HS-27A (cell line): Measurements from ENCODE around the gene KRTAP4-16.
"Not testable (repeated sequence)": the region's sequence is repeated elsewhere in the genome, so short reads cannot be mapped to it uniquely, and the experiment has no call there.

Source experiments
- DNase-seq: peaks from one replicate; pipeline ENCODE4 v3.0.0-alpha.2; 2012; ENCODE audit warnings: low read depth, missing footprints

Gene KRTAP4-16

DNA sequence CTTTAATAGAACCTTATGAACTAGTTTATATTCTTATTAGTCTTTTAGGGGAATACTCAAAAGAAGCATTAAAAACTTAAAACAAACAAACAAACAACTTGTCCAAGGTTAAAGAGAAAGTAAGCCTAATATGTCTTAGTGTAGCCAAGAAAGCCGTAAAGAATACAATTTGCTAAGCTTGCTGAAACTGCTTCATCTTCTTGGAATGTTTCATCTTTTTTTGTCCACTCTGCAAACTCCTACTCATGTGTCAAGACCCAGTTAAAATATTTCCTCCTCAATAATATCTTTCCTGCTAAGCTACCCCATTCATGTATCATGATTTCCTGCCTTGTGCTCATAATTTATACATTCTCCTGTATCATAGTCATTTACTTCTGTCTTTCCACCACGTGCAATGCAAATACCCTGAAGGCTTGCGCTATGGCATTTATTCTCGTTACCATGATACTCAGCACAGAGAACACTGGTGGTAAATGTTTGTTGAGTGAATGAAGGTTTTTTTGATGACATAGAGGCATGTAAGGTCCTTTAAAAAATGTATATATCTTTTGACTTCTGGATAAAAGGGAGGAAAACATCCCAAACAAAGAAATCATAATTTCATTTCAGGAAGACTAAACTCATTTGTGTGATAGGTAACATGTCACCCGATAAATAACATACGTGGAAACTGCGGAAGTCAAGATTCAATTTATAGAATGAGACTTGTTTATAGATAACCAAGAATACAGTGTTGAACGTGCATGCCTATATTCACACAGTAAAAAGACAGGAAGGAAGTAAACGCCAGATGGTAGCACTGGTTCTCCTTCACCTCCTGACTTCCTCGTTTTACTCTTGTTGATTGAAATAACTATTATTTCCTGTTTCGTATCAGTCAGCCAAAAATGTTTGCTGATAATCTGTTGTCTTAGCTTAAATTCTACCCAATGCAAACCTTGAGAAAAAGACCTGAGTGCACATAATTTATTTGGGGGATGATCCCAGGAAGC lies 18.0 kb upstream of the KRTAP4-16 start:
- not testable (repeated sequence) for DNase-seq

DNA sequence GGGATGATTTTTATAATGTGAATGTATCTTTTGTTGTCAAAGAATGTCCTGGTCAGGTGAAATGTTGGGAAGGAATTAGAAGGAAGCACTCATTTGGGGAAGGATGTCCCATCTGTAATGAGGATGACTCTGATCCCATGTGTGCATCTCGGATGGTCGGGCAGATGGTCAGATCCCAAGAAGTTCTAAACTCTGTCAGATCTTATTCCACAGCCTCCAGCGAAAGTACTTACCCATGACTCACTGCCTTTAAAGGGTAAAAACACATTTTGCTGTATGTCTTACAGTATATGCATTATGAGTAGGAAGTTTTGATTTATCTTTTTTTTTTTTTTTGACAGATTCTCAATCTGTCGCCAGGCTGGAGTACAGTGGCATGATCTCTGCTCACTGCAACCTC lies 16.7 kb upstream of the KRTAP4-16 start:
- DNase-seq = no peak

DNA sequence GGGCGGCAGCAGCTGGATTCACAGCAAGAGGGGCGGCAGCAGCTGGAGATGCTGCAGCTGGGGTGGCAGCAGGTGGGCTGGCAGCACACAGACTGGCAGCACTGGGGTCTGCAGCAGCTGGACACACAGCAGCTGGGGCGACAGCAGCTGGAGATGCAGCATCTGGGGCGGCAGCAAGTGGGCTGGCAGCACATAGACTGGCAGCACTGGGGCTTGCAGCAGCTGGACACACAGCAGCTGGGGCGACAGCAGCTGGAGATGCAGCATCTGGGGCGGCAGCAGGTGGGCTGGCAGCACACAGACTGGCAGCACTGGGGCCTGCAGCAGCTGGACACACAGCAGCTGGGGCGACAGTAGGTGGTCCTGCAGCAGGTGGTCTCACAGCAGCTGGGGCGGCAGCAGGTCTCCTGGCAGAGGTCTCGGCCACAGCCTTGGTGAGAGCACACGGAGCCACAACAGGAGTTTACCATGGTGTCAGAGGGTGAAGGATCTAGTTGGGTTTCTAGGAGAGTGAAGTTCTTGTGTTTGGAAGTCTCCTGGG lies 15.9 kb upstream of the KRTAP4-16 start, which contains the start of gene KRTAP4-11:
Gene KRTAP4-11 (minus strand): TSS at position 528 of the 541 bp plus-strand sequence. CDS start 58 bp downstream, at position 470.
- not testable (repeated sequence) for DNase-seq

DNA sequence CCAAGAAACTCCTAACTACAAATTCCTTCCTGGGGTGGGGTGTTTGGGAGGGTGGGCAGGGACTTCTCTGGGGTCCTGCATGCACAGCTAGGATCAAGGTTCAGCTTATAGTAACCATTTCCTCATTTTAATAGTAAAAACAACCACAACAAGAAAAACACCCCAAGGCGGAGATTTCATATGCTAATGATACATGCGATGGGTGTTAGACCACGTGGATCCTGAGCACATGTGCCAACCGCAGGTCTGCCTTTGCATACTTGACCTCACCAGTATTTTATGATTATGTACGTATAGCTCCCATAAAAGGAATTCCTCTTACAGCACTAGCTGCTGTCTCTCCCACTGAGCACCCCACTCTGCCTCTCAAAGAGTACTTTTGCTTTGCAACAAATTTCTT lies 14.3 kb upstream of the KRTAP4-16 start:
- DNase-seq = no peak

DNA sequence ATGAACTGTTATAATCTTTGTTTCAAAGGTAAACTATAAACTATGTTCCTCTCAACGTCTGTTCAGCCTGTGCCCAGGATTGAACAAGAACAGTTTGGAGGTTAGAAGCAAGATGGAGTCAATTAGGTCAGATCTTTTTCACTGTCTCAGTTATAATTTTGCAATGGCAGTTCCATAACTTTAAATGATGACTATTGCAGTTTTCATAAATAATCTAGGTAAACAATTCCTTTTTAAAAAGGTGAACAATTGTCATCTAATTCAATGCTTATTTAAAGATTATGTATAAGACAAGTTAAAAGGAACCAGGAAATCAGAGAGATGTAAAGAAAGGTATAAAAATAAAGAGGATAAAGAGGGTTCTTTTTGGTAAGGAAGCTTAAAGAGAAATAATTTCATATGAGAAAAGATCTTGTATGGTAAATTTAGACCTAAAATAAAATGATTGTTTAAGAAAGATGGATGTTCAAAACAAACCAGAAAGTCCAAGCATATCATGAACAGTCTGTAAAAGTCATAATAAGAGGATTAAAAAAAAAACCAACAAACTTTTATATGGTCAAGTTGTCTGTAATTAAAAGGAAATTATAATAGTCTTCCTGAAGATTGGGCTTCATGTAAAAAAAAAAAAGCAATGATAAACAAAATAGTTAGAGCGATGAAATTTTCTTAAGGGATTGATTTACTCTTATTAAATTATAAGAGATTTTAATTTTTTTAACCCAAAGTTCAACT lies 9.3 kb upstream of the KRTAP4-16 start:
- DNase-seq = no peak

DNA sequence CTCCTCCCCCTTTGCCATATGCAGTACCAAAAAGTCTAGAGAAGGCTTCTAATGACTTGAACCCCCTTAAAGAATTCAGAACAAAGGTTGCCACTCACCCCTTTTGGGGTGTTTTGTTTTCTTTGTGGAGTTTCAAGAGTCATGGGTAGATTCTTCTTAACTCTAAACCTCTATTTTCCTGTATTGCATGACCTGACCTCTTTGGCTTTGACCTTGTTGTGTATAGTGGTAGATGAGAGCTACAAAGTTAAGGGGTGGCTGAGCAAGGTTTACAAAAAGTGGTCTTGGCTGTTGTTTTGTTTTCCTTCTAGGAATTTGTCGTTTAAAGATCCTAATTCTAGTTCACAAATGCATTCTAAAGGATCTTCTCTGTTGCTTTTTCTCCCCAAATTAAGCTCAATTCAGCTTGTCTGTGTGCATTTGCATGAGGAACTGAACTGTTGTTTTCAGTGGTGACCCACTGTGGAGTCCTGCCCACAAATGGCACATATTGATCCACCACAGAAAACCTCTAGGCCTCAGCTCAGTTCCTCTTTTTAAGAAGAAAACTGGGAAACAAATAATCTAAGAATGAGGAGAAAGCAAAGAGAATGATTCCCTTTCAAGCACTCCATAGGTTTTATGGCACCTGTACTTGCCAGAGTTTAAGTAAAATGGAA lies 6.8 kb upstream of the KRTAP4-16 start:
- DNase-seq = not testable (repeated sequence)

DNA sequence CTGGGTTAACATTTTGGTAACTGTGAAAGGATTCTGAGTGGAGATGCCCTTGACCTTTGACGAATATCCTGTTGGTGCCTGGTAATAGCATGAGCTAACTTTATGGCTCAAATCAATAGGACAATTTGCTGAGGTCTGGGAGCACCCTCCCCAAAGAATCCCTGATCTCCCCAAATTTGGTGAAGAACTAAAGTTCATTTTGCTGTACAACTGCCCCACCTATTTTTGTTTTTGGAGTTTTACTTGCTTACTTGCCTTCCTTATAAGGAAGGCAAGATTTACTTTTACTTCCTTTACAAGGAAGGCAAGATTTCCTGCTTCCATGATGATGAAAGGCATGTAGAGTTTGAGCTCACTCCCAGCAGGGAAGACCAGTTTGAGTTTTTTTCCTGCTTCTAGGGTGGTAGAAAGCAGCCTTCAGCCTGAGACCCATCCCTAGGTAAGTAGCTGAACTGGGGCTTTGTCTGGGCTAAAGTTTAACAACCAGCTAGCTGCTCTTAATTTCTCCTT lies 6.0 kb upstream of the KRTAP4-16 start:
- no peak for DNase-seq

DNA sequence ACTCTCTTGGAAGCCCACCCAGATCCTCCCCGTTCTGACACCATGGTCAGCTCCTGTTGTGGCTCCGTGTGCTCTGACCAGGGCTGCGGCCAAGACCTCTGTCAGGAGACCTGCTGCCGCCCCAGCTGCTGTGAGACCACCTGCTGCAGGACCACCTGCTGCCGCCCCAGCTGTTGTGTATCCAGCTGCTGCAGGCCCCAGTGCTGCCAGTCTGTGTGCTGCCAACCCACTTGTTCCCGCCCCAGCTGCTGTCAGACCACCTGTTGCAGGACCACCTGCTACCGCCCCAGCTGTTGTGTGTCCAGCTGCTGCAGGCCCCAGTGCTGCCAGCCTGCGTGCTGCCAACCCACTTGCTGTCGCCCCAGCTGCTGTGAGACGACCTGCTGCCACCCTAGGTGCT lies 3.3 kb upstream of the KRTAP4-16 start, which contains the start of gene KRTAP4-9:
Gene KRTAP4-9 (plus strand): TSS at position 43 of the 400 bp plus-strand sequence. CDS start 0 bp downstream, at position 43.
- not testable (repeated sequence) for DNase-seq

DNA sequence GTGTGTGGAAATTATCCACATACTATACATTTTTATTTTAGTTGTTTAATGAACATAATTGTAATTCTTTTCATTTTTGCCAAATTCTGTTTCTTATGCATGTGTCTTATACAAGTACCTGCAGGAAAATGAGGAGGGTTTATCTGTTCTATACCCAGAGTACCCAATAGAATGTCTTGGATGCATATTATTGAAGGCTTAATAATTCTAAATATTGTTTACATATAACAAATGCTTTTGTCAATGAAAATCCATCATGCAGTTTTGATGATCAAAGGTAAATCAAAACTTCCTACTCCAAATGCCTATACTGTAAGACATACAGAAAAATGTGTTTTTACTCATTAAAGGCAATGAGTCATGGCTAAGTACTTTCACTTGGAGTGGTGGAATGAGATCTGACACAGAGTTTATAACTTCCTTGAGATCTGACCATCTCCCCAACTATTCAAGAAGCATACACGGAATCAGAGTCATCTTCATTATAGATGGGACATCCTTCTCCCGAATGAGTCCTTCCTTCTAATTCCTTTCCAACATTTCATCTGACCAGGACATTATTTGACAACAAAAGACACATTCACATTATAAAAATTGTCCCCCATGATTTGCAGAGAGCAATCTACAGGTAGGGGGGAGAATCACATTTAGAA lies 2.5 kb upstream of the KRTAP4-16 start:
- not testable (repeated sequence) for DNase-seq

DNA sequence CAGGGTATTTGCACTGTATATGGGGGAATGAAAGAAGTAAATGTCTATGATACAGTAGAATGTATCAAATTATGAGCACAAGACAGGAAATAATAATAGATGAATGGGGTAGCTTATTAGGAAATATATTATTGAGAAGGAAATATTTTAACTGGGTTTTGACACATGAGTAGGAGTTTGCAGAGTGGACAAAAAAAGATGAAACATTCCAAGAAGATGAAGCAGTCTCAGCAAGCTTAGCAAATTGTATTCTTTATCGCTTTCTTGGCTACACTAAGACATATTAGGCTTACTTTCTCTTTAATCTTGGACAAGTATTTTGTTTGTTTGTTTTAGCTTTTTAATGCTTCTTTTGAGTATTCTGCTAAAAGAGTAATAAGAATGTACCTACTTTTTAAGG lies 1.9 kb upstream of the KRTAP4-16 start:
- DNase-seq = no peak

DNA sequence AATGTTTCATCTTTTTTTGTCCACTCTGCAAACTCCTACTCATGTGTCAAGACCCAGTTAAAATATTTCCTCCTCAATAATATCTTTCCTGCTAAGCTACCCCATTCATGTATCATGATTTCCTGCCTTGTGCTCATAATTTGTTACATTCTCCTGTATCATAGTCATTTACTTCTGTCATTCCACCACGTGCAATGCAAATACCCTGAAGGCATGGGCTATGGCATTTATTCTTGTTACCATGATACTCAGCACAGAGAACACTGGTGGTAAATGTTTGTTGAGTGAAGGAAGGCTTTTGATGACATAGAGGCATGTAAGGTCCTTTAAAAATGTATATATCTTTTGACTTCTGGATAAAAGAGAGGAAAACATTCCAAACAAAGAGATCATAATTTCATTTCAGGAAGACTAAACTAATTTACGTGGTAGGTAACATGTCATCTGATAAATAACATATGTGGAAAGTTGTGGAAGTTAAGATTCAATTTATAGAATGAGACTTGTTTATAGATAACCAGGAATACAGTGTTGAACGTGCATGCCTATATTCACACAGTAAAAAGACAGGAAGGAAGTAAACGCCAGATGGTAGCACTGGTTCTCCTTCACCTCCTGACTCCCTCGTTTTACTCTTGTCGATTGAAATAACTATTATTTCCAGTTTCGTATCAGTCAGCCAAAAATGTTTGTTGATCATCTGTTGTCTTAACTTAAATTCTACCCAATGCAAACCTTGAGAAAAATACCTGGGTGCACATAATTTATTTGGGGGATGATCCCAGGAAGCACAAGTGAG lies 2.1 kb downstream of the KRTAP4-16 start:
- DNase-seq = not testable (repeated sequence)

DNA sequence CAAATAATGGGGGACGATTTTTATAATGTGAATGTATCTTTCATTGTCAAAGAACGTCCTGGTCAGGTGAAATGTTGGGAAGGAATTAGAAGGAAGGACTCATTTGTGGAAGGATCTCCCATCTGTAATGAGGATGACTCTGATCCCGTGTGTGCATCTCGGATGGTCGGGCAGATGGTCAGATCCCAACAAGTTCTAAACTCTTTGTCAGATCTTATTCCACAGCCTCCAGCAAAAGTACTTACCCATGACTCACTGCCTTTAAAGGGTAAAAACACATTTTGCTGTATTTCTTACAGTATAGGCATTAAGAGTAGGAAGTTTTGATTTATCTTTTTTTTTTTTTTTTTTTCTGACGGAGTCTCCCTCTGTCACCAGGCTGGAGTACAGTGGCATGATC lies 3.5 kb downstream of the KRTAP4-16 start:
- DNase-seq = no peak

DNA sequence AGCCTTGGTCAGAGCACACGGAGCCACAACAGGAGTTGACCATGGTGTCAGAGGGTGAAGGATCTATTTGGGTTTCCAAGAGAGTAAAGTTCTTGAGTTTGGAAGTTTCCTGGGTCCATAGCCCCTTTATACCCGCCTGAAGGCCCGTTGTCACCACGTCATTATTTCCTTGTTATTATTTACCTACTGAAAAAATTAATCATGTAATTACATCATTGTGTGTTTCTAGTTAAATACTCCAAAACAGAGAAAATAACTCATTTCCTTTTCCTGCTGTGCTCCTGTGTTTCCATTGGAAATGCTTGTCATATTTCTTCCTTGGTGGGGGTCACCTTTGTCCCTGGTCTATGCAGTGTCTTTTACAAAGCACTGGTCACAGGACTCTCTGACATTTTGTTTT lies 4.0 kb downstream of the KRTAP4-16 start, which contains the start of gene KRTAP4-8:
Gene KRTAP4-8 (minus strand): TSS at position 101 of the 400 bp plus-strand sequence. CDS start 58 bp downstream, at position 43.
- no peak for DNase-seq

DNA sequence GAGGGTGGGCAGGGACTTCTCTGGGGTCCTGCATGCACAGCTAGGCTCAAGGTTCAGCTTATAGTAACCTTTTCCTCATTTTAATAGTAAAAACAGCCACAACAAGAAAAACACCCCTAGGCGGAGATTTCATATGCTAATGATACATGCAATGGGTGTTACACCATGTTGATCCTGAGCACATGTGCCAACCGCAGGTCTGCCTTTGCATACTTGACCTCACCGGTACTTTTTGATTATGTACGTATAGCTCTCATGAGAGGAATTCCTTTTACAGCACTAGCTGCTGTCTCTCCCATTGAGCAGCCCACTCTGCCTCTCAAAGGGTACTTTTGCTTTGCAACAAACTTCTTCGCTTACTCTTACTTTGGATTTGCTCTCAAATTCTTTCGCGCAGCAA lies 6.0 kb downstream of the KRTAP4-16 start:
- DNase-seq = no peak

DNA sequence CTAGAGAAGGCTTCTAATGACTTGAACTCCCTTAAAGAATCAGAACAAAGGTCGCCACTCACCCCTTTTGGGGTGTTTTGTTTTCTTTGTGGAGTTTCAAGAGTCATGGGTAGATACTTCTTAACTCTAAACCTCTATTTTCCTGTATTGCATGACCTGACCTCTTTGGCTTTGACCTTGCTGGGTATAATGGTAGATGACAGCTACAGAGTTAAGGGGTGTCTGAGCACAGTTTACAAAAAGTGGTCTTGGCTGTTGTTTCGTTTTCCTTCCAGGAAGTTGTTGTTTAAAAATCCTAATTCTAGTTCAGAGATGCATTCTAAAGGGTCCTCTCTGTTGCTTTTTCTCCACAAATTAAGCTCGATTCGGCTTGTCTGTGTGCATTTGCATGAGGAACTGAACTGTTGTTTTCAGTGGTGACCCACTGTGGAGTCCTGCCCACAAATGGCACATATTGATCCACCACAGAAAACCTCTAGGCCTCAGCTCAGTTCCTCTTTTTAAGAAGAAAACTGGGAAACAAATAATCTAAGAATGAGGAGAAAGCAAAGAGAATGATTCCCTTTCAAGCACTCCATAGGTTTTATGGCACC lies 13.2 kb downstream of the KRTAP4-16 start:
- not testable (repeated sequence) for DNase-seq

DNA sequence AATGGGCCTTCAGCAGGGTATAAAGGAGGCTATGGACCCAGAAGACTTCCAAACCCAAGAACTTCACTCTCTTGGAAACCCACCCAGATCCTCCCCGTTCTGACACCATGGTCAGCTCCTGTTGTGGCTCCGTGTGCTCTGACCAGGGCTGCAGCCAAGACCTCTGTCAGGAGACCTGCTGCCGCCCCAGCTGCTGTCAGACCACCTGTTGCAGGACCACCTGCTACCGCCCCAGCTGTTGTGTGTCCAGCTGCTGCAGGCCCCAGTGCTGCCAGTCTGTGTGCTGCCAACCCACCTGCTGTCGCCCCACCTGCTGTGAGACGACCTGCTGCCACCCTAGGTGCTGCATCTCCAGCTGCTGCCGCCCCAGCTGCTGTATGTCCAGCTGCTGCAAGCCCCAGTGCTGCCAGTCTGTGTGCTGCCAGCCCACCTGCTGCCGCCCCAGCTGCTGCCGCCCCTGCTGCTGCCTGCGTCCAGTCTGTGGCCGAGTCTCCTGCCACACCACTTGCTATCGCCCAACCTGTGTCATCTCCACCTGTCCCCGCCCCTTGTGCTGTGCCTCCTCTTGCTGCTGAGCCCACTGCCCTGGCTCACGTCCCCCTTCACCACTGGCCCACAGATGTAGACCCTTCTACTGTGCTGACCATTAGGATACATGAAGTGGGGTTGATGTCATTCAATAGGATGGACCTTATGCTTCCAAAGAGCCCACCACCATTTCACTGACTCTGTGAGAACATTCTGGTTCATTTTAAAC lies 17.7 kb downstream of the KRTAP4-16 start, which contains the start of gene KRTAP4-7:
Gene KRTAP4-7 (plus strand): TSS at position 51 of the 757 bp plus-strand sequence. CDS start 57 bp downstream, at position 108.
- not testable (repeated sequence) for DNase-seq

DNA sequence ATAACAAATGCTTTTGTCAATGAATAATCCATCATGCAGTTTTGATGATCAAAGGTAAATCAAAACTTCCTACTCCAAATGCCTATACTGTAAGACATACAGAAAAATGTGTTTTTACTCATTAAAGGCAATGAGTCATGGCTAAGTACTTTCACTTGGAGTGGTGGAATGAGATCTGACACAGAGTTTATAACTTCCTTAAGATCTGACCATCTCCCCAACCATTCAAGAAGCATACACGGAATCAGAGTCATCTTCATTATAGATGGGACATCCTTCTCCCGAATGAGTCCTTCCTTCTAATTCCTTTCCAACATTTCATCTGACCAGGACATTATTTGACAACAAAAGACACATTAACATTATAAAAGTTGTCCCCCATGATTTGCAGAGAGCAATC lies 18.6 kb downstream of the KRTAP4-16 start:
- DNase-seq = not testable (repeated sequence)

DNA sequence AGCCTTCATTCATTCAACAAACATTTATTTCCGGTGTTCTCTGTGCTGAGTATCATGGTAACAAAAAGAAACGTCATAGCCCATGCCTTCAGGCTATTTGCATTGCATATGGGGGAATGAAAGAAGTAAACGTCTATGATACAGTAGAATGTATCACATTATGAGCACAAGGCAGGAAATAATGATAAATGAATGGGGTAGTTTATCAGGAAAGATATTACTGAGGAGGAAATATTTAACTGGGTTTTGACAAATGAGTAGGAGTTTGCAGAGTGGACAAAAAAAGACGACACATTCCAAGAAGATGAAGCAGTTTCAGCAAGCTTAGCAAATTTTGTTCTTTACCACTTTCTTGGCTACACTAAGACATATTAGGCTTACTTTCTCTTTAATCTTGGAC lies 19.4 kb downstream of the KRTAP4-16 start:
- no peak for DNase-seq

DNA sequence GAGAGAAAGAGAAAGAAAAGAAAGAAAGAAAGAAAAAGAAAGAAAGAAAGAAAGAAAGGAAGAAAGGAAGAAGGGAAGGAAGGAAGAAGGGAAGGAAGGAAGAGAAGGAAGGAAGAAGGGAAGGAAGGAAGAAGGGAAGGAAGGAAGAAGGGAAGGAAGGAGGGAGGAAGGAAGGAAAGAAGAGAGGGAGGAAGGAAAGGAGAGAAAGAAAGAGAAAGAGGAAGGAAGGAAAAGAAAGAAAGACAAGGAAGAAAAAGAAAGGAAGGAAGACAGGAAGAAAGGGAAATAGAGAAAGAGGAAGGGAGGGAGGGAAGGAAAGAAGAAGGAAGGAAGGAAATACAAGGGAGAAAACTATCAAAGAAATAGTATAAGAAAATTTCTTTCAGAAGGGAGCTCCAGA lies 25.2 kb downstream of the KRTAP4-16 start:
- DNase-seq = no peak
